HG02870 (cell line): ENCODE data around the gene PPP1R13B.

Experiments used
- ATAC-seq: cut with Tn5 transposase; IDR thresholded peaks from one replicate; pipeline ENCODE4 v1.9.1; 2021; ENCODE audit warnings: mild to moderate bottlenecking, moderate library complexity; ENCODE audit not compliant: unreplicated experiment

Gene PPP1R13B

GRCh38 chr14:103746701-103747100, 100.7 kb downstream of the PPP1R13B start:
- ATAC-seq = no peak

GRCh38 chr14:103745424-103745823, 102.0 kb downstream of the PPP1R13B start:
- ATAC-seq = no peak

- ATAC-seq = no peak
Observed at GRCh38 chr14:103744621-103745395, 102.6 kb downstream of the PPP1R13B start.

DNA sequence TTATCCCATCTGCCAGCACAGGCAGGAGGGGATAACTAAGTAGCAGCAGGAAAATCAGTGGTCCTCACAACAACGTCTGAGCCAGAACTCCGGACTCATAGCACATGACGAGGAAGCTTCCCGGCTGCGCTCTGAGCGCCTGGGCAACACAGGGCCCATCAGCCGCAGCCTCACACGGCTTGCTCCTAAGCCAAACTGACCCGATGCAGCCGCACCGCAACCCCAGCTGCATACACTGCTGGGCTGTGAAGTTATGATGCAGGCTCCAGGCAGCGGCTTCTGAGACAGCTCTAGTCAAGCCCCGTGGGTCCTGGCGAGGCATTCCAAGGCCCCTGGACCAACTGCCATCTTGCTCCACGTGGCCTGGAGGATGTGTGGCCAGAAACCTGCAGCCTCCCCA, 103.7 kb downstream of the PPP1R13B start:
- ATAC-seq = no peak

- ATAC-seq = no peak
Observed at GRCh38 chr14:103742499-103743255, 104.7 kb downstream of the PPP1R13B start.

DNA sequence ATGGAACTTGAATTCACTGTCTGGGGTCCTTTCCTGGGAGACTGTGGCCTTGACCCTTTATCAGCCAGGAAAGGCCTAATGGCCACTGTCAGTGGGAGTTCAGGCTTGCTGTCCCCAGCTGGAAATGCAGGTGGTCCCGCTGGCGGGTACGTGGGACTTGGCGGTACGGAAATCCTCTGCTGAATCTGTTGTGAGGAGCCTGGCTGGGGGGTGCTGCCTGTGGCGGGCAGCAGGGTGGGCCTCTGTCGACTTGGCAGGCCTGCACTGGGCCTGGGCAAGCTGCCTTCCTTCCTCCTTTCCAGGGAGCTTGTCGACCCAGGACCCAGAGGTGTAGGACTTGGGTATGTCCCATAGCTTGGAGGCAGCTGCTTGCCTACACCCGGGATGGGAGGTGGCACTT, 105.5 kb downstream of the PPP1R13B start:
- ATAC-seq = no peak

DNA sequence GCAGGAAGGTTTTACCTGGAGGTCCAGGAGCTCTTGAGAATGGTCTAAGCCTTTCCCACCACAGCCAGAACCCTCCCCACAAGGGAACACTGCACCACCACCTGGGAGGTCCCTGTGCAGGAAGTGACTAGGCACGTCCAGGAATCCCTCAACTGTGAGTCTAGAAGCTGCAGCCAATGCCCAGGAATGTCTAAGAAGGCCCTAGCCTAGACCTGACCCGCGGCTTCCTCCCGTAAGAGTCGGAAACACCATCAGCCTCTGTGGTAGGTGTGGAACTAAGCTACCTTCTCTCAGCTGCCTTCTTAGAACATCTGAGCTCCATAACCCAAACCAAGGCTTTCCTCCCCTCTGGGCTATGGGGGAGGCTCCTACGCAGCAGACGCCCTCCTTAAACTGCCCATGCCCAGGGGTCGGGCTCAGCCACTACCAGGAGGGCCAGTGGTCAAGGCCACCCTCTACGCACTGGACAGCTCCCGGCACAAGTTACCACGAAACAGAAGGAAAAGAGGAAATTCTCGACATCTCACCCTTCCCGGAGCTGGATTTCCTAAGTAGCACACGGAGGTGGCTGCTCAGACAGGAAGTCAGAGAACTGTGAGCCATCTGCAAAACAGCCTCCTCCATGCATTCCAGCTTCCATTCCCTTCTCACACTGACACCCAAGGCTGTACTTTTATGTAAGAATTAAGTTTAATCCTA, 106.2 kb downstream of the PPP1R13B start:
- no peak for ATAC-seq

- ATAC-seq = no peak
Observed at GRCh38 chr14:103739793-103740501, 107.4 kb downstream of the PPP1R13B start.

GRCh38 chr14:103739466-103739792, 107.9 kb downstream of the PPP1R13B start:
- ATAC-seq = no peak

DNA sequence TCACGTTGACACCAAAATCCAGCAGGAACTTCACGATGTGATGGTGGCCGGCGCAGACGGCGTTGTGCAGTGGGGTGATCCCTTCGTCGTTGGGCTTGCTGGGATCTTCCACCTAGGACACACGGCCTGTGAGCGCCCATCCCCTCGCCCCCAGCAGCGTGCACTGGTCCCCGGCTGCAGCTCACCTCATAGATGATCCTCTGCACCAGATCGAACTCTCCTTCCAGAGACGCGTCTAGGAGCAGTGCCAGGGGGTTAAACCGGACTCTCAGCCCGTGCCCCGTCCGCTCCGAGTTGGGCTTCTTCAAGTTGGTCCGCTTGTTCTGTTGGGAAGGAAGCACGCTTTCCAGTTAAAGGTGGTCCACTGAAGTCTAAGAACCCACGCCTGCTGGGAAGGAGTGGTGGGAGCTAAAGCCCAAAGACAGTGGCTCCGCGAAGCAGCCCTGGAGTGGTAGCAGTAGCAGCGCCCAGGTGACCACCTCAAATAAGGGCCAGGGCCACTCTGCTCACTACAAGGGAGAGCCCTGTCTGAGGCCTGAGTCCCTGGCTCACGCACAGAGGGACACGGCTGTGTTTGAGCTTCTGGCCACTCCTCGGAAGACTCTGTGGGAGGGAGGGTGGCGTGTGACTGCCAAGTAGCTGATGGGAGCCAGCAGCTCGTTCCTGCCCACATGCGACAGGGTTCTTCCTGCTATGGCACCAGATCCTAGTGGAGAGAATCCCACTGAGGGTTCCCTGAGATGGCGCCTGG, 108.5 kb downstream of the PPP1R13B start:
- ATAC-seq = no peak

DNA sequence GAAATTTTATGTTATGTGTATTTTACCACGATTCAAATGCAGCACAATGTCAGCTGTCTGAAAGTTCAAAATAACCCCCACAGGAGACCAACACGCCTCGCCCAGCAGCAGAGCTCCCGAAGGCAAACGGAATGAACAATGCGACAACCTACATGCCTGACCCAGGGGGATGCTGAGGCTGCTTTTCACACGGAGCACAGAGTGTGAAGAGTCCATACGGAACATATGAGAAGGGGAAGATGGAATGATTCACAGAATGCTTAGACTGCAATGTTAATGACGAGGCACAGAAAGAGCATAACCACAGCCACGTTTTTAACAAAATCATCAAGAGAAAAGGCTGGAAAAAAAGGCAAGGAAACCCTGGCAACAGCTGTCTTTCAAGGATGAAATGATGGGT, 109.2 kb downstream of the PPP1R13B start:
- no peak for ATAC-seq

- ATAC-seq = no peak
Observed at GRCh38 chr14:103737432-103738045, 109.8 kb downstream of the PPP1R13B start.

DNA sequence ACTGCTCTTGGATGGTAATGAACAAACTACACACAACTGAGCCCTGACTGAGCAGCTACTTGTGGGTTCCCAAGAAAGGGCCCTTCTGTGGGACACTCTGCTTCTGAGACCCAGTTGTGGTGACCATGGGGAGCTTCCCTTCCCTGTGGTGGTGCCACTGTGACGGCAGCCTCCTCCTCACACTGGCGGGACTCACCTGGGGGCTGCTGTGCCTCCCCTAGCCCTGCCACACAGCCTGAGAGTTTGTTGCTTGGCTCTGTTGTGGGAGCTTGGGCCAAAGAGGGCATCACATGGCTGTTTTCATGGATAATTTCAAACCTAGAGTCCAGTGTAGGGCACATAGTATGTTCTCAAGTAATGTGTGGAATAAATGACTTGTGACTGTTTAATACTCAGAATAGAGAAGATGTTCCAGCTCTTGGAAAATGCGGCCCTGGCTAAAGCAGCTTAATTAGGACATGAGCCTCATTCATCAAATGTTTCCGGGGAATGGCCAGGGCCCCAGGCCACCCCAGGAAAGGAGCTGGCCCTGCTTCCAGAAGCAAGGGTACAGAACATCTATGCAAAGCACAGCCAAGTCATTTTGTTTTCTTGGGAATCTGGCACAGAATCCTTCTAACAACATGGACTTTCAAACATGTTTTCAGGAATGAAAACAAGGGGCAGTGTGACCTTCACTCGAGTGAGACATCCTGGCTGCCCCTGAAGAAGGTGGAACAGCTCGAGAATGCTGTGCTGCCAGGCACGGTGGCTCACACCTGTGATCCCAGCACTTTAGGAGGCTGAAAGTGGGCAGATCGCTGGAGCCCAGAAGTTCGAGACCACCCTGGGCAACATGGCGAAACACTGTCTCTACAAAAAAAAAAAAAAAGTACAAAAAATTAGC, 110.6 kb downstream of the PPP1R13B start:
- no peak for ATAC-seq

DNA sequence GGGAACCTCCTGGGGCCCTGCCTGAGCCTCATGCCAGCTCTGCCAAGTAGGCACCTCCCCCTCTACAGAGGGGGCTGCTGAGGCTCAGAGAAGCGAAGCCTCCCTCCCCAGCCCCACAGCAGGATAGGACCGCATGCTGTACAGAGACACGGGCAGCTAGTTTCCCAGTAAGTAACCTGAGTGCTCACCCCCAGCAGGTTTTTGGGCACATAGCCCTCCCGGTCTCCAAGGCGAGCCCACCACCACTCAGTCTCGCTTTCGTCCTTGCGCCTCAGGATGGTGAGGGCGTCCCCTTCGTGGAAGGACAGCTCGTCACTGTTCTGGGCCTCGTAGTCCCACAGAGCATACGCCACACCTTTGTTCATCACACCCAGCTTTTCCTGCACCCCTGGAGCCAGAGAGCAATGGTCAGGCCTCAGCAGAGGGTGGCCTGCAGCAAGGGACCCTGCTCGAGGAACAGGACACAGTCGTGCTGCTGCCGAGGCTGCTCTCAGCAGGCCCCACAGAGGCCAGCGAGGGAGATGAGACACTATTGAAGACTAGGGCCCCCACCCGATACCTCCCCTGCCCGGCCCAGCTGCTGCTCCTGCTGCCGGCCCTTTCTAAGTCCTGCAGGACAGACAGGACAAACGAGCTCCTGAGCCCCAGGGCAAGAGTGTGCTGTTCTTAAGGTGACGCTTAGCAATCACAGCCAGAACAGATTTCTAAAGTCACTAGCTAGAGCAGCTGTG, 111.4 kb downstream of the PPP1R13B start:
- no peak for ATAC-seq

DNA sequence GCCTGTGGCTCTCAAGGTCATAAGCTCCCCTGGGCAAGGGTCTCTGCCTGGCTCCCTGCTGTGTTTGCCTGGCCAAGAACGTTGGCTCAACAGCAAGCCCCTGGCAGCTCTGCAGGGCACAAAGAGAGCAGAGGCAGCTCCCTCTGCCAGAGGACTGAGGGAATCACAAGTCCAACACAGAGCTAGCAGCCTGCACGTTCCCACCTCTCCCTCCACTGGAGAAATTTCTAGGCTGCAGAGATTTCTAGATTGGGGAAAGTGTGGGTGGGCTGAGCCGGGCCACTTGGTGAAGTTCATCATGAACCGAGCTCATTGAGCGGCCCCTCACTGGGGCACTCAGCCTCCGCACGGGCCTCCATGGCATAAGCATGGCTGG, 111.9 kb downstream of the PPP1R13B start:
- no peak for ATAC-seq

- no peak for ATAC-seq
Observed at GRCh38 chr14:103735022-103735421, 112.4 kb downstream of the PPP1R13B start.

GRCh38 chr14:103734081-103734888, 113.1 kb downstream of the PPP1R13B start:
- ATAC-seq = no peak

DNA sequence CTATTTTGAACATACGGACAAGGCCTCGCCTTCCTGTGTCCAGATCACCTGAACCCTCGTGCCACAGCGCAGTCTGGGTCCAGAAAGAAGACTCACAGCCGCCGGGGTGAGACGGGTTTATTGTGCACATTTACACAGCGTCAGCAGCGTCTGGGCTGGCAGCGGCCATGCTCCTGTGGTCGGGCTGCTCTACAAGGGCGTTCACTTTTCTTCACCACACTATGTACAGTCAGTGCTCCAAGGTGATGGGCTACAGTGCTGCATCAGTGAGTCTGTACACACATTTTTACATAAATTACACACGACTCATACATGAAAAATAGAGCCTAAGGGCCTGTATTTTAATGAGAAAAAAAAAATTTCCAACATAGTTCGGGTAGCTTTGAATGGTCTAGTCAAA, 113.7 kb downstream of the PPP1R13B start:
- ATAC-seq = no peak
